CD4-positive, alpha-beta T cell (primary cell): ENCODE measurements around the gene OR11H6. TPM values are rescaled to one million over a fixed set of nuclear protein-coding genes. Genes with fewer than 3 reads are reported as not detected.

Experiments
- ATAC-seq: fragments of 200-7000 bp; cut with Tn5 transposase; one replicate; pipeline ENCODE4 v1.10.0; 2022; ENCODE audit warnings: mild to moderate bottlenecking; ENCODE audit not compliant: poor library complexity
- CTCF ChIA-PET: fragments of 350-600 bp; sonication (Branson Sonifier 250); formaldehyde crosslinking; loops from one replicate; lab custom pipeline; 2021; ENCODE audit warnings: antibody characterized with exemption, inconsistent platforms; lab: Charles Lee
- POLR2A ChIA-PET: fragments of 350-600 bp; sonication (Branson Sonifier 250); formaldehyde crosslinking; loops from one replicate; lab custom pipeline; 2021; ENCODE audit warnings: antibody characterized with exemption, inconsistent platforms; lab: Charles Lee
- DNase-seq, 14 experiments: peaks; one replicate each; pipeline ENCODE4 v3.0.0-alpha.2; 2013 to 2020; ENCODE audit warnings: mixed read lengths in 2 of 14
- H3K27ac ChIP-seq, 2 donors: one replicate each; pipeline versions ENCODE4 v1.5.1 to v1.7.0; 2013; ENCODE audit warnings: low read length in 2 of 2, low read depth in 1 of 2, mild to moderate bottlenecking in 1 of 2
- H3K27me3 ChIP-seq, 2 experiments: 1 replicate in 1 of 2; 2 replicates in 1 of 2; pipeline versions ENCODE4 v1.6.1 to v1.7.0; 2013; ENCODE audit warnings: low read length in 2 of 2, control low read depth in 1 of 2, mild to moderate bottlenecking in 1 of 2, moderate library complexity in 1 of 2; ENCODE audit not compliant: insufficient read depth in 2 of 2, control insufficient read depth in 1 of 2
- H3K36me3 ChIP-seq: one replicate; pipeline ENCODE4 v1.6.1; 2013; ENCODE audit warnings: low read length, control low read depth; ENCODE audit not compliant: insufficient read depth
- H3K4me1 ChIP-seq: one replicate; pipeline ENCODE4 v1.6.1; 2013; ENCODE audit warnings: low read length, control low read depth; ENCODE audit not compliant: insufficient read depth
- H3K4me3 ChIP-seq: one replicate; pipeline ENCODE4 v1.5.1; 2013; ENCODE audit warnings: mild to moderate bottlenecking, low read length, moderate library complexity
- H3K9me3 ChIP-seq, 2 experiments: 1 replicate in 1 of 2; 2 replicates in 1 of 2; pipeline versions ENCODE4 v1.6.1 to v1.7.0; 2013; ENCODE audit warnings: low read length in 2 of 2, mild to moderate bottlenecking in 2 of 2, control low read depth in 1 of 2, moderate library complexity in 1 of 2; ENCODE audit not compliant: control insufficient read depth in 1 of 2, insufficient read depth in 1 of 2
- H3K27ac Mint-ChIP-seq: one replicate; pipeline ENCODE4 v1.8.0; 2020; ENCODE audit warnings: mixed read lengths
- H3K27me3 Mint-ChIP-seq: one replicate; pipeline ENCODE4 v1.8.0; 2021; ENCODE audit warnings: mixed read lengths
- H3K36me3 Mint-ChIP-seq: one replicate; pipeline ENCODE4 v1.8.0; 2021; ENCODE audit warnings: low read depth, mixed read lengths
- H3K4me1 Mint-ChIP-seq: one replicate; pipeline ENCODE4 v1.8.0; 2021; ENCODE audit warnings: low read depth, mixed read lengths
- H3K4me3 Mint-ChIP-seq: one replicate; pipeline ENCODE4 v1.8.0; 2020; ENCODE audit warnings: mild to moderate bottlenecking, mixed read lengths
- H3K9me3 Mint-ChIP-seq: one replicate; pipeline ENCODE4 v1.8.0; 2020; ENCODE audit warnings: mixed read lengths
- CTCF ChIP-seq: fragments of 200-600 bp; IDR thresholded peaks from one replicate; pipeline ENCODE4 v1.8.0; 2022; ENCODE audit warnings: antibody characterized with exemption, mild to moderate bottlenecking
- intact Hi-C, 2 experiments: fragments of 100-400 bp; cut with DNase I in 1 of 2; cut with micrococcal nuclease in 1 of 2; formaldehyde crosslinking; loops; one replicate each; pipeline versions ENCODE4 v1.15.1 to v1.9.0; 2023 to 2025; cut with DNase I, micrococcal nuclease
- total RNA-seq, 174 experiments: library from RNA in 2 of 174; stranded (reverse) in 2 of 174; gene quantifications; one replicate each; pipeline ENCODE4 v1.2.3 and lab custom pipeline; 2021 to 2026

Gene OR11H6
- total RNA-seq, 2 experiments from 2014 or later = not detected

DNA sequence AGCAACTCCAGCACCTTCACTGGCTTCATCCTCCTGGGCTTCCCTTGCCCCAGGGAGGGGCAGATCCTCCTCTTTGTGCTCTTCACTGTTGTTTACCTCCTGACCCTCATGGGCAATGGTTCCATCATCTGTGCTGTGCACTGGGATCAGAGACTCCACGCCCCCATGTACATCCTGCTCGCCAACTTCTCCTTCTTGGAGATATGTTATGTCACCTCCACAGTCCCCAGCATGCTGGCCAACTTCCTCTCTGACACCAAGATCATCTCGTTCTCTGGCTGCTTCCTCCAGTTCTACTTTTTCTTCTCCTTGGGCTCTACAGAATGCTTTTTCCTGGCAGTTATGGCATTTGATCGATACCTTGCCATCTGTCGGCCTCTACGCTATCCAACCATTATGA lies 26.1 kb upstream of the OR11H6 start:
- Mint-ChIP-seq H3K27ac (no peak overlapping the region), H3K36me3 (no peaks in the 10 kb centered on the region), H3K9me3 (no peaks in the 10 kb centered on the region), H3K4me1 (no peaks in the 10 kb centered on the region), H3K4me3 (no peak overlapping the region), H3K27me3 (peaks cover 32% of the 10 kb centered on the region)
- intact Hi-C loops = no loop called here
- H3K36me3 ChIP-seq = no peaks in the 10 kb centered on the region
- ATAC-seq = no peak
- DNase-seq = no peak
- no peak overlapping the region for H3K4me3 ChIP-seq
- POLR2A ChIA-PET = no interaction called here
- CTCF ChIA-PET = no interaction called here
- H3K27me3 ChIP-seq = no peaks in the 10 kb centered on the region
- H3K9me3 ChIP-seq = no peaks in the 10 kb centered on the region
- H3K4me1 ChIP-seq = no peaks in the 10 kb centered on the region
- TF ChIP-seq CTCF = no peak
- H3K27ac ChIP-seq = no peak overlapping the region

GRCh38 chr14:20198991-20199390 lies 24.5 kb upstream of the OR11H6 start:
- no peak overlapping the region for H3K27ac ChIP-seq
- ChIA-PET POLR2A (interaction anchor here (0.6 kb wide), 1 partner anchor 163 kb away, joined by 3 read pairs; no protein-coding TSS in a partner anchor), CTCF (no interaction called here)
- Mint-ChIP-seq H3K4me3 (no peak overlapping the region), H3K27ac (no peak overlapping the region), H3K27me3 (peaks cover 34% of the 10 kb centered on the region), H3K4me1 (no peaks in the 10 kb centered on the region), H3K36me3 (no peaks in the 10 kb centered on the region), H3K9me3 (no peaks in the 10 kb centered on the region)
- no peak for ATAC-seq
- no peak for TF ChIP-seq CTCF
- no peaks in the 10 kb centered on the region for H3K9me3 ChIP-seq
- H3K36me3 ChIP-seq = no peaks in the 10 kb centered on the region
- H3K4me1 ChIP-seq = no peaks in the 10 kb centered on the region
- no peak overlapping the region for H3K4me3 ChIP-seq
- intact Hi-C loops = no loop called here
- DNase-seq = no peak
- H3K27me3 ChIP-seq = no peaks in the 10 kb centered on the region

DNA sequence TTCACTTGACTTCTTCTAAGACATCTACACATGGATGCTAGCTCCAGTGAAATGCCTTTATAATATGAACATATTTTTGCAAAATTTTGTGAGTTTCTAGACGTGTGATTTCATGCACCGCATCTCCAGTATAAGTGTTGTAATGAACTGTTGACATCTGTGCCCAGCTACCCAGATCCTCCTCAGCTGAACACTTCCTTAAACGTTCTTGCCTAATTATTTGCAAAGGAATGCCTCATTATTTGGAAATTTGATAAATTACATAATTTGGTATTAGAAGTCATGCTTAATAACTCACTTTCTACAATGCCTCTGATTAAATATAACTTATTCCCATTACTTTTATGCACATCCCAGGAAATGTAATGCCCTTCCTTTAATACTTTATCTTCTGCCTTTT lies 18.8 kb upstream of the OR11H6 start:
- ChIA-PET POLR2A (no interaction called here), CTCF (no interaction called here)
- H3K27me3 Mint-ChIP-seq = peaks cover 15% of the 10 kb centered on the region
- H3K4me1 Mint-ChIP-seq = no peaks in the 10 kb centered on the region
- H3K27ac ChIP-seq = no peak overlapping the region
- no peaks in the 10 kb centered on the region for H3K36me3 Mint-ChIP-seq
- no peaks in the 10 kb centered on the region for H3K9me3 ChIP-seq
- no peak overlapping the region for H3K27ac Mint-ChIP-seq
- no peak overlapping the region for H3K4me3 Mint-ChIP-seq
- intact Hi-C loops = no loop called here
- no peaks in the 10 kb centered on the region for H3K4me1 ChIP-seq
- no peak for ATAC-seq
- no peaks in the 10 kb centered on the region for H3K9me3 Mint-ChIP-seq
- no peak overlapping the region for H3K4me3 ChIP-seq
- no peak for TF ChIP-seq CTCF
- H3K27me3 ChIP-seq = no peaks in the 10 kb centered on the region
- DNase-seq = no peak
- no peaks in the 10 kb centered on the region for H3K36me3 ChIP-seq
